HepG2 (cell line): ENCODE data around the gene COL13A1.

ENCODE experiments used
- JUND ChIP-seq: sonication (generic); formaldehyde crosslinking; IDR thresholded peaks from 2 replicates; pipeline ENCODE4 v1.8.0; 2022; ENCODE audit warnings: mild to moderate bottlenecking, missing genetic modification reagents
- REST ChIP-seq, 2 experiments: IDR thresholded peaks; 2 replicates each; pipeline ENCODE4 v1.6.1; 2011 to 2012; ENCODE audit warnings: low read length in 2 of 2, borderline replicate concordance in 1 of 2, low read depth in 1 of 2, mild to moderate bottlenecking in 1 of 2, moderate library complexity in 1 of 2
- TAF1 ChIP-seq: sonication (generic); formaldehyde crosslinking; IDR thresholded peaks from 2 replicates; pipeline ENCODE4 v1.4.0; 2020; ENCODE audit warnings: missing genetic modification reagents
- TF ChIP-seq, protein P1 (sequence below): IDR thresholded peaks from 2 replicates; pipeline ENCODE4 v1.6.1; 2012; ENCODE audit warnings: low read depth, low read length, improper control_type of control experiment

DNA sequence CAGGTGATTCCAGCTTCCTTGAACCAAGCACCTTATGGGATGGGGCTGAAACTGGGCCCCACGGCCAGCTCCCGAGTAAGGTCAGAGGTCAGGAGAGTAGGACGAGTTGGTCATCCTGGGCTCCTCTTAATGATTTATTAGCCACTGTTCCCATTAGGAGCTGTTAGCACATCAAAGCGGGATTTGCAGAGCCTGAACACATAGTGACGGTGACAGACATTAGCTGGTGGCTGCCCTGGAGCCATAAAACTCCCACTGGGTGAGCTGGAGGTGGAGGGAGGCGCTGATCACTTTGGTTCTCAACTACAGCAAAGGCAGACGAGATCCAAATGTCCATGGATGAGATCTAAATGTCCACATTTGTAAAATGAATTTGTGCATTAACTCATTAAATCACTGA is 48.1 kb downstream of the COL13A1 start:
- TF ChIP-seq JUND (CRISPR knock-in tag) (no peak), TAF1 (CRISPR knock-in tag) (no peak), REST (IDR thresholded peaks at IDR 0.05; ENCODE audit: borderline replicate concordance in 1 of 2, low read depth in 1 of 2, low read length in 2 of 2) (no peak)
- TF ChIP-seq, protein P1, sequence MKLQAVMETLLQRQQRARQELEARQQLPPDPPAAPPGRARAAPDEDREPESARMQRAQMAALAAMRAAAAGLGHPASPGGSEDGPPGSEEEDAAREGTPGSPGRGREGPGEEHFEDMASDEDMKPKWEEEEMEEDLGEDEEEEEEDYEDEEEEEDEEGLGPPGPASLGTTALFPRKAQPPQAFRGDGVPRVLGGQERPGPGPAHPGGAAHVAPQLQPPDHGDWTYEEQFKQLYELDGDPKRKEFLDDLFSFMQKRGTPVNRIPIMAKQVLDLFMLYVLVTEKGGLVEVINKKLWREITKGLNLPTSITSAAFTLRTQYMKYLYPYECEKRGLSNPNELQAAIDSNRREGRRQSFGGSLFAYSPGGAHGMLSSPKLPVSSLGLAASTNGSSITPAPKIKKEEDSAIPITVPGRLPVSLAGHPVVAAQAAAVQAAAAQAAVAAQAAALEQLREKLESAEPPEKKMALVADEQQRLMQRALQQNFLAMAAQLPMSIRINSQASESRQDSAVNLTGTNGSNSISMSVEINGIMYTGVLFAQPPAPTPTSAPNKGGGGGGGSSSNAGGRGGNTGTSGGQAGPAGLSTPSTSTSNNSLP: no peak
